Activated CD8-positive, alpha-beta T cell treated with anti-CD3 and anti-CD28 coated beads for 36 hours (primary cell): ENCODE data around the gene MTREX. TPM values are rescaled to one million over a fixed set of nuclear protein-coding genes. Genes with fewer than 3 reads are reported as not detected.

Experiments used
- ATAC-seq: fragments of 200-7000 bp; cut with Tn5 transposase; one replicate; pipeline ENCODE4 v1.10.0; 2021; ENCODE audit warnings: mild to moderate bottlenecking, moderate library complexity
- CTCF ChIA-PET: fragments of 350-600 bp; sonication (Branson Sonifier 250); formaldehyde crosslinking; loops from one replicate; lab custom pipeline; 2021; ENCODE audit warnings: antibody characterized with exemption; lab: Charles Lee
- POLR2A ChIA-PET: fragments of 350-600 bp; sonication (Branson Sonifier 250); formaldehyde crosslinking; loops from one replicate; lab custom pipeline; 2021; ENCODE audit warnings: antibody characterized with exemption; lab: Charles Lee
- DNase-seq: peaks from one replicate; pipeline ENCODE4 v3.0.0-alpha.2; 2020
- H3K27ac Mint-ChIP-seq: one replicate; pipeline ENCODE4 v1.8.0; 2021; ENCODE audit warnings: mild to moderate bottlenecking, mixed read lengths
- H3K27me3 Mint-ChIP-seq: one replicate; pipeline ENCODE4 v1.8.0; 2021; ENCODE audit warnings: mixed read lengths
- H3K36me3 Mint-ChIP-seq: one replicate; pipeline ENCODE4 v1.8.0; 2021; ENCODE audit warnings: low read depth, mixed read lengths
- H3K4me1 Mint-ChIP-seq: one replicate; pipeline ENCODE4 v1.8.0; 2021; ENCODE audit warnings: low read depth, mixed read lengths
- H3K4me3 Mint-ChIP-seq: one replicate; pipeline ENCODE4 v1.8.0; 2021; ENCODE audit warnings: mild to moderate bottlenecking, moderate library complexity, mixed read lengths
- H3K9me3 Mint-ChIP-seq: one replicate; pipeline ENCODE4 v1.8.0; 2021; ENCODE audit warnings: mixed read lengths
- CTCF ChIP-seq: fragments of 200-600 bp; IDR thresholded peaks from one replicate; pipeline ENCODE4 v1.8.0; 2022; ENCODE audit warnings: antibody characterized with exemption, mild to moderate bottlenecking
- intact Hi-C: fragments of 100-400 bp; cut with micrococcal nuclease; formaldehyde crosslinking; loops from one replicate; pipeline ENCODE4 v1.10.0; 2022
- total RNA-seq, 2 experiments: library from RNA; stranded (reverse); gene quantifications; one replicate each; pipeline ENCODE4 v1.2.3, GENCODE V29; 2021

Gene MTREX
- total RNA-seq, 2 experiments from 2014 or later, result 88.9 to 93.4 TPM

GRCh38 chr5:55319491-55319890 lies 11.7 kb downstream of the MTREX start:
- TF ChIP-seq CTCF, result no peak
- H3K36me3 Mint-ChIP-seq, result peaks cover 36% of the 10 kb centered on the region
- no peak for DNase-seq
- CTCF ChIA-PET, result interaction anchor here (0.6 to 0.9 kb wide), 2 partner anchors 12 to 137 kb away, joined by 3 to 4 read pairs; partner anchors contain the start of genes DHX29 and MTREX
- H3K27me3 Mint-ChIP-seq, result no peaks in the 10 kb centered on the region
- POLR2A ChIA-PET, result no interaction called here
- H3K27ac Mint-ChIP-seq, result no peak overlapping the region
- no peak for ATAC-seq
- H3K9me3 Mint-ChIP-seq, result peaks cover 21% of the 10 kb centered on the region
- H3K4me1 Mint-ChIP-seq, result peaks cover 37% of the 10 kb centered on the region
- intact Hi-C loops, result no loop called here
- H3K4me3 Mint-ChIP-seq, result no peak overlapping the region

- peaks cover 36% of the 10 kb centered on the region for H3K36me3 Mint-ChIP-seq
- DNase-seq, result no peak
- H3K27ac Mint-ChIP-seq, result no peak overlapping the region
- CTCF ChIA-PET, result no interaction called here
- POLR2A ChIA-PET, result no interaction called here
- TF ChIP-seq CTCF, result no peak
- no peak overlapping the region for H3K4me3 Mint-ChIP-seq
- ATAC-seq, result no peak
- H3K9me3 Mint-ChIP-seq, result peaks cover 21% of the 10 kb centered on the region
- intact Hi-C loops, result no loop called here
- no peaks in the 10 kb centered on the region for H3K27me3 Mint-ChIP-seq
- H3K4me1 Mint-ChIP-seq, result peaks cover 37% of the 10 kb centered on the region
Observed at GRCh38 chr5:55320571-55320970, 12.8 kb downstream of the MTREX start.

GRCh38 chr5:55324006-55324405 lies 16.2 kb downstream of the MTREX start:
- Mint-ChIP-seq H3K36me3 (peaks cover 29% of the 10 kb centered on the region), H3K27ac (no peak overlapping the region), H3K27me3 (no peaks in the 10 kb centered on the region), H3K9me3 (no peaks in the 10 kb centered on the region), H3K4me3 (no peak overlapping the region), H3K4me1 (peaks cover 29% of the 10 kb centered on the region)
- CTCF ChIA-PET, result interaction anchor here (1.1 kb wide), 1 partner anchor 367 kb away, joined by 4 read pairs; no protein-coding TSS in a partner anchor
- DNase-seq (no peak), ATAC-seq (no peak)
- POLR2A ChIA-PET, result interaction anchor here (1.2 kb wide), 1 partner anchor 17 kb away, joined by 3 read pairs; the partner anchor contains the start of genes DHX29 and MTREX
- no peak for TF ChIP-seq CTCF
- intact Hi-C loops, result no loop called here

- peaks cover 29% of the 10 kb centered on the region for H3K4me1 Mint-ChIP-seq
Observed at GRCh38 chr5:55324815-55325418, 17.1 kb downstream of the MTREX start.

More at GRCh38 chr5:55324815-55325418, 17.1 kb downstream of the MTREX start:
- DNase-seq (no peak), ATAC-seq (peak; percentile 83)
- Mint-ChIP-seq H3K27ac (no peak overlapping the region), H3K27me3 (no peaks in the 10 kb centered on the region), H3K4me3 (no peak overlapping the region), H3K36me3 (peaks cover 30% of the 10 kb centered on the region), H3K9me3 (no peaks in the 10 kb centered on the region)
- peak; percentile 75 for TF ChIP-seq CTCF
- ChIA-PET CTCF (interaction anchor here (0.6 to 1.5 kb wide), 6 partner anchors 11 to 488 kb away, joined by 3 to 4 read pairs (median 4); no protein-coding TSS in a partner anchor), POLR2A (no interaction called here)
- intact Hi-C loops, result no loop called here
